Measurements from ENCODE around the gene SOX4. TPM values are rescaled to one million over a fixed set of nuclear protein-coding genes. Genes with fewer than 3 reads are reported as not detected.

Gene SOX4
- total RNA-seq, 6 donors from 2014 or later, result 16.4 to 23.4 (median 20.7) TPM

DNA sequence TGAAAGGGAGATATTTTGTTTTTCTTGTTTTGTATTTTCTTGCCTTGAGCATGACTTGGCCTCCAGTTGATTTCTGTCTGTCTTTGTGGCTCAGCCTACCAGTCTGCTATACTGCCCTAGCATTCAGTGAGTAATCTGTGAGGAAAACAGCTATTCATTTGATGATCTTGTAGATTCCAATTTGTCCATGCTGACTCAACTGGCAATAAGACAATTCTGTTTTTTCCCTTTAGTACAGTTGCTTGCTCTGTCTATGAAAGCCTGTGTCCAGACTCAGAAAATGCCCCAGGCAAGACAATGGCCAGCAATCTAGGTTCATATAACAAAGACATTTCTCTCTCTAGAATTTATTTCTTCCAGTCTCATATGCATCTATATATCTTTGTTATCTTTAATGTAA is 10.9 kb upstream of the SOX4 start:
- no peak for DNase-seq
- H3K4me1 ChIP-seq, result peaks cover 0 to 13% (median 5%) of the 10 kb centered on the region in 4 donors
- no peak for ATAC-seq (ENCODE audit: low FRiP score in 2 of 2)
- no peak for TF ChIP-seq POLR2AphosphoS5 (IDR thresholded peaks at IDR 0.05)
- no peak for TF ChIP-seq EP300 (IDR thresholded peaks at IDR 0.05)
- TF ChIP-seq, protein P1, sequence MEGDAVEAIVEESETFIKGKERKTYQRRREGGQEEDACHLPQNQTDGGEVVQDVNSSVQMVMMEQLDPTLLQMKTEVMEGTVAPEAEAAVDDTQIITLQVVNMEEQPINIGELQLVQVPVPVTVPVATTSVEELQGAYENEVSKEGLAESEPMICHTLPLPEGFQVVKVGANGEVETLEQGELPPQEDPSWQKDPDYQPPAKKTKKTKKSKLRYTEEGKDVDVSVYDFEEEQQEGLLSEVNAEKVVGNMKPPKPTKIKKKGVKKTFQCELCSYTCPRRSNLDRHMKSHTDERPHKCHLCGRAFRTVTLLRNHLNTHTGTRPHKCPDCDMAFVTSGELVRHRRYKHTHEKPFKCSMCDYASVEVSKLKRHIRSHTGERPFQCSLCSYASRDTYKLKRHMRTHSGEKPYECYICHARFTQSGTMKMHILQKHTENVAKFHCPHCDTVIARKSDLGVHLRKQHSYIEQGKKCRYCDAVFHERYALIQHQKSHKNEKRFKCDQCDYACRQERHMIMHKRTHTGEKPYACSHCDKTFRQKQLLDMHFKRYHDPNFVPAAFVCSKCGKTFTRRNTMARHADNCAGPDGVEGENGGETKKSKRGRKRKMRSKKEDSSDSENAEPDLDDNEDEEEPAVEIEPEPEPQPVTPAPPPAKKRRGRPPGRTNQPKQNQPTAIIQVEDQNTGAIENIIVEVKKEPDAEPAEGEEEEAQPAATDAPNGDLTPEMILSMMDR (IDR thresholded peaks at IDR 0.05), result no peak
- TF ChIP-seq POLR2A (IDR thresholded peaks at IDR 0.05), result no peak
- no peak overlapping the region for H3K27ac ChIP-seq
- H3K4me3 ChIP-seq, result no peak overlapping the region
- H3K27me3 ChIP-seq, result no peaks in the 10 kb centered on the region
- H3K36me3 ChIP-seq, result no peaks in the 10 kb centered on the region
- H3K9me3 ChIP-seq, result peaks cover 0 to 18% (median 0%) of the 10 kb centered on the region in 4 donors

- 57% methylated on average over 3 of the region's 3 CpGs for WGBS, 2 donors
- Histone ChIP-seq H3K27me3 (no peaks in the 10 kb centered on the region), H3K9me3 (peaks cover 0 to 10% (median 0%) of the 10 kb centered on the region in 4 donors), H3K36me3 (no peaks in the 10 kb centered on the region), H3K4me3 (no peak overlapping the region), H3K4me1 (peaks cover 0 to 28% (median 8%) of the 10 kb centered on the region in 4 donors), H3K27ac (no peak overlapping the region)
- DNase-seq, result no peak
- ATAC-seq (ENCODE audit: low FRiP score in 2 of 2), result no peak
- TF ChIP-seq POLR2A (IDR thresholded peaks at IDR 0.05), result no peak
- TF ChIP-seq, protein P1 (IDR thresholded peaks at IDR 0.05), result no peak
- TF ChIP-seq POLR2AphosphoS5 (IDR thresholded peaks at IDR 0.05), result no peak
These were observed 7.3 kb upstream of the SOX4 start for GRCh38 chr6:21586300-21586699.

GRCh38 chr6:21586740-21587178 is 6.8 kb upstream of the SOX4 start:
- no peak for TF ChIP-seq POLR2A (IDR thresholded peaks at IDR 0.05)
- TF ChIP-seq, protein P1 (IDR thresholded peaks at IDR 0.05), result no peak
- no peak for TF ChIP-seq POLR2AphosphoS5 (IDR thresholded peaks at IDR 0.05)
- TF ChIP-seq EP300 (IDR thresholded peaks at IDR 0.05), result no peak
- Histone ChIP-seq H3K9me3 (peaks cover 0 to 10% (median 0%) of the 10 kb centered on the region in 4 donors), H3K36me3 (no peaks in the 10 kb centered on the region), H3K27me3 (no peaks in the 10 kb centered on the region), H3K4me1 (peaks cover 0 to 28% (median 8%) of the 10 kb centered on the region in 4 donors), H3K4me3 (peak overlapping the region; percentile 35 to 75 (median 74)), H3K27ac (peak overlapping the region in 2 of 4 donors; percentile 85 to 89)
- ATAC-seq (ENCODE audit: low FRiP score in 2 of 2), result peak in 1 of 2 donors; percentile 66
- WGBS, 2 donors, result 0 to 9% methylated on average over 3 to 15 of the region's 15 CpGs
- DNase-seq, result peak in 1 of 2 donors; percentile 27

- WGBS, 2 donors, result 0 to 1% methylated on average over 24 to 53 of the region's 54 CpGs
- peak in 1 of 4 donors; percentile 24 for TF ChIP-seq POLR2A (IDR thresholded peaks at IDR 0.05)
- no peak for TF ChIP-seq POLR2AphosphoS5 (IDR thresholded peaks at IDR 0.05)
- TF ChIP-seq, protein P1 (IDR thresholded peaks at IDR 0.05), result peak in 4 of 6 experiments; percentile 15 to 62 (median 47)
- Histone ChIP-seq H3K27ac (peak overlapping the region; percentile 80 to 89 (median 84)), H3K27me3 (no peaks in the 10 kb centered on the region), H3K9me3 (peaks cover 0 to 4% (median 0%) of the 10 kb centered on the region in 4 donors), H3K36me3 (no peaks in the 10 kb centered on the region), H3K4me3 (peak overlapping the region; percentile 35 to 75 (median 74)), H3K4me1 (peaks cover 0 to 28% (median 8%) of the 10 kb centered on the region in 4 donors)
- DNase-seq, result peak; percentile 51 to 90
- peak; percentile 66 to 68 for ATAC-seq (ENCODE audit: low FRiP score in 2 of 2)
These were observed 6.2 kb upstream of the SOX4 start for GRCh38 chr6:21587179-21587960.

All from upper lobe of left lung (tissue), 6 donors.